K562 (cell line): ENCODE measurements around the gene FAM83F. TPM values are rescaled to one million over a fixed set of nuclear protein-coding genes. Genes with fewer than 3 reads are reported as not detected.

Experiments
- DDX20 ChIP-seq: fragments of 450-650 bp; IDR thresholded peaks from 2 replicates; pipeline ENCODE4 v1.6.1; 2016; ENCODE audit warnings: missing genetic modification characterization, low read depth, mild to moderate bottlenecking, missing compliant biosample characterization, moderate library complexity
- DIDO1 ChIP-seq: fragments of 450-650 bp; IDR thresholded peaks from 2 replicates; pipeline ENCODE4 v1.6.1; 2016; ENCODE audit warnings: low read depth, missing biosample characterization, missing genetic modification characterization
- KAT2B ChIP-seq: IDR thresholded peaks from one replicate; pipeline ENCODE4 v1.6.1; 2012; ENCODE audit warnings: low read depth, mild to moderate bottlenecking, control low read depth, inconsistent platforms, low read length, moderate library complexity
- MAFG ChIP-seq: fragments of 450-650 bp; conservative IDR thresholded peaks from 2 replicates; pipeline ENCODE4 v1.6.1; 2016; ENCODE audit warnings: missing genetic modification characterization, missing compliant biosample characterization
- NFYB ChIP-seq: IDR thresholded peaks from 2 replicates; pipeline ENCODE4 v1.6.1; 2011; ENCODE audit warnings: mild to moderate bottlenecking, moderate library complexity; ENCODE audit not compliant: insufficient read length; ENCODE audit errors: extremely low read depth
- NR2C1 ChIP-seq, 2 experiments: fragments of 450-650 bp; IDR thresholded peaks; 2 replicates each; pipeline ENCODE4 v1.6.1; 2017; ENCODE audit warnings: mild to moderate bottlenecking in 2 of 2, antibody characterized with exemption in 1 of 2, inconsistent platforms in 1 of 2, missing compliant biosample characterization in 1 of 2, missing genetic modification characterization in 1 of 2
- RBM15 ChIP-seq: fragments of 200-400 bp; formaldehyde crosslinking; IDR thresholded peaks from 2 replicates; pipeline ENCODE4 v1.6.1; 2018; ENCODE audit warnings: mild to moderate bottlenecking, low read length, moderate library complexity; ENCODE audit not compliant: insufficient read depth
- SMARCA5 ChIP-seq: fragments of 450-650 bp; IDR thresholded peaks from 2 replicates; pipeline ENCODE4 v1.6.1; 2016
- ZBTB1 ChIP-seq: sonication (generic); formaldehyde crosslinking; IDR thresholded peaks from 2 replicates; pipeline ENCODE4 v1.8.1; 2023; ENCODE audit warnings: missing genetic modification reagents, low read depth, mild to moderate bottlenecking, borderline replicate concordance
- ZNF311 ChIP-seq: fragments of 250-450 bp; sonication (Bioruptor Pico); IDR thresholded peaks from 2 replicates; pipeline ENCODE4 v1.4.0; 2020; ENCODE audit warnings: mild to moderate bottlenecking, moderate library complexity
- ZNF436 ChIP-seq: fragments of 250-450, 450-650 bp; sonication (Bioruptor Pico); formaldehyde crosslinking; IDR thresholded peaks from 2 replicates; pipeline ENCODE4 v1.7.0; 2020; ENCODE audit warnings: mild to moderate bottlenecking
- polyA plus RNA-seq, 8 experiments: library from polyadenylated mRNA; depleted of rRNA in 4 of 8; stranded (reverse) in 5 of 8; unstranded in 3 of 8; fragments of >200 nt; fragmentation: Nextera tagmentation in 2 of 8; fragmentation: Illumina TruSeq in 1 of 8; extraction: Ambion mirVana in 2 of 8; extraction: Trizol in 1 of 8; gene quantifications; 2 replicates each; pipeline versions ENCODE4 v1.2.1 to v1.2.3, GENCODE V29; 2011 to 2014; ENCODE audit warnings: inconsistent platforms in 1 of 8, missing spikeins in 1 of 8
- total RNA-seq, 7 experiments: library from RNA; depleted of rRNA in 6 of 7; stranded (reverse); fragments of >200 nt in 6 of 7; fragmentation: Illumina TruSeq in 2 of 7; extraction: Trizol in 2 of 7; gene quantifications; 2 replicates each; pipeline versions ENCODE4 v1.2.1 to v1.2.3, GENCODE V29; 2011 to 2021; ENCODE audit warnings: low replicate concordance in 1 of 7
- TF ChIP-seq, protein P1 (sequence below): sonication (generic); formaldehyde crosslinking; IDR thresholded peaks from 2 replicates; pipeline ENCODE4 v1.8.1; 2023; ENCODE audit warnings: mild to moderate bottlenecking, missing genetic modification reagents, moderate library complexity
- TF ChIP-seq, protein P2 (sequence below): fragments of 250-450 bp; sonication (Bioruptor Pico); IDR thresholded peaks from 2 replicates; pipeline ENCODE4 v1.4.0; 2020
- TF ChIP-seq, protein P3 (sequence below): fragments of 250-450 bp; sonication (Bioruptor Pico); IDR thresholded peaks from 2 replicates; pipeline ENCODE4 v1.8.0; 2021; ENCODE audit warnings: borderline replicate concordance, mild to moderate bottlenecking, moderate library complexity; ENCODE audit not compliant: poor library complexity, severe bottlenecking
- TF ChIP-seq, protein P4 (sequence below): fragments of 250-450 bp; sonication (Bioruptor Pico); IDR thresholded peaks from 2 replicates; pipeline ENCODE4 v1.5.0; 2021; ENCODE audit warnings: mild to moderate bottlenecking, borderline replicate concordance

The FAM83F gene
- total and polyA plus RNA-seq, 9 of the 15 experiments (the other 6 are each of a cell fraction or from before 2014, with no cell fraction given) = under 0.01 to 0.13 (median 0.04) TPM; not detected in 1

DNA sequence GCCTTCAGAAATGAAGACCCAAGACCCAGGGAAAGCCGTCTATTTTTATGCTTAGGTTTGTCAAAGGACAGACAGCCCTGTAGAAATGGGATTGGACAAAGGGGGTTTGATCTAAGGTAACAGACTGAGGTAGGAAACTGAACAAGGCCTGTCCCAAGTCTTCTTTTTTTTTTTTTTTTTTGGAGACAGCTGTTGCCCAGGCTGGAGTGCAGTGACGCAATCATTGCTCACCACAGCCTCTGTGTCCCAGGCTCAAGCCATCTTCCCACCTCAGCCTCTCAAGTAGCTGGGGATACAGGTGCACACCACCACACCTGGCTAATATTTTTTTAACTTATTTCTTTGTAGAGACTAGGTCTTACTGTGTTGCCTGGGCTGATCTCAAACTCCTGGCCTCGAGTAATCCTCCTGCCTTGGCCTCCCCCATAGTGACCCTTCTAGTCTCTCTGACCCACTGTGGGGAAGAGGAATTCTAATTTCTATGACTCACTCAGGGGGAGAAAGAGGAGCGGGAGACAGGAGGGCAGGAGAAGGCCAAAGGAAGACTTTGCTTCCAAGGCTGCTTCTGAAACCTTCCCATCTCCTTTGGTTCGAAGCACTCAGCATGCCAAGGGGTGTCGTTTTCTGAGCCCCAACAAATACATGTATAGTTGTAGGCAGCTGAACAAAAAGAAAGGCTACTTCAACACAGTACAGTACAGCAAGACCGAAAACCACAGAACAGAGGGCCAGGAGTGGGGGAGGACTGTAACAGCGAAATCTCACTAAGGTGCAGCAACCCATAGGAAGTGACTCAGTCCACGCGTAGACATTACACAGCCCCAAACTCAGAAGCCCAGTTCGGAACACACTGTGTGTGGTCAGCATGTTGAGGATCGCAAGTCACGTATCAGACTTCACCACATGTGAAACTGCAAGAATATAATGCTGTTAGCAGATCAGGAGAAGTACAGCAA, 33.7 kb upstream of the FAM83F start (continued):
- TF ChIP-seq RBM15 = no peak
- no peak for TF ChIP-seq ZBTB1 (CRISPR knock-in tag)
- TF ChIP-seq NR2C1 (IDR thresholded peaks at IDR 0.05) = no peak
- TF ChIP-seq NR2C1 (tag; IDR thresholded peaks at IDR 0.05) = no peak
- TF ChIP-seq, protein P1, sequence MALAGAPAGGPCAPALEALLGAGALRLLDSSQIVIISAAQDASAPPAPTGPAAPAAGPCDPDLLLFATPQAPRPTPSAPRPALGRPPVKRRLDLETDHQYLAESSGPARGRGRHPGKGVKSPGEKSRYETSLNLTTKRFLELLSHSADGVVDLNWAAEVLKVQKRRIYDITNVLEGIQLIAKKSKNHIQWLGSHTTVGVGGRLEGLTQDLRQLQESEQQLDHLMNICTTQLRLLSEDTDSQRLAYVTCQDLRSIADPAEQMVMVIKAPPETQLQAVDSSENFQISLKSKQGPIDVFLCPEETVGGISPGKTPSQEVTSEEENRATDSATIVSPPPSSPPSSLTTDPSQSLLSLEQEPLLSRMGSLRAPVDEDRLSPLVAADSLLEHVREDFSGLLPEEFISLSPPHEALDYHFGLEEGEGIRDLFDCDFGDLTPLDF = no peak
- TF ChIP-seq SMARCA5 = no peak
- no peak for TF ChIP-seq KAT2B
- TF ChIP-seq, protein P2, sequence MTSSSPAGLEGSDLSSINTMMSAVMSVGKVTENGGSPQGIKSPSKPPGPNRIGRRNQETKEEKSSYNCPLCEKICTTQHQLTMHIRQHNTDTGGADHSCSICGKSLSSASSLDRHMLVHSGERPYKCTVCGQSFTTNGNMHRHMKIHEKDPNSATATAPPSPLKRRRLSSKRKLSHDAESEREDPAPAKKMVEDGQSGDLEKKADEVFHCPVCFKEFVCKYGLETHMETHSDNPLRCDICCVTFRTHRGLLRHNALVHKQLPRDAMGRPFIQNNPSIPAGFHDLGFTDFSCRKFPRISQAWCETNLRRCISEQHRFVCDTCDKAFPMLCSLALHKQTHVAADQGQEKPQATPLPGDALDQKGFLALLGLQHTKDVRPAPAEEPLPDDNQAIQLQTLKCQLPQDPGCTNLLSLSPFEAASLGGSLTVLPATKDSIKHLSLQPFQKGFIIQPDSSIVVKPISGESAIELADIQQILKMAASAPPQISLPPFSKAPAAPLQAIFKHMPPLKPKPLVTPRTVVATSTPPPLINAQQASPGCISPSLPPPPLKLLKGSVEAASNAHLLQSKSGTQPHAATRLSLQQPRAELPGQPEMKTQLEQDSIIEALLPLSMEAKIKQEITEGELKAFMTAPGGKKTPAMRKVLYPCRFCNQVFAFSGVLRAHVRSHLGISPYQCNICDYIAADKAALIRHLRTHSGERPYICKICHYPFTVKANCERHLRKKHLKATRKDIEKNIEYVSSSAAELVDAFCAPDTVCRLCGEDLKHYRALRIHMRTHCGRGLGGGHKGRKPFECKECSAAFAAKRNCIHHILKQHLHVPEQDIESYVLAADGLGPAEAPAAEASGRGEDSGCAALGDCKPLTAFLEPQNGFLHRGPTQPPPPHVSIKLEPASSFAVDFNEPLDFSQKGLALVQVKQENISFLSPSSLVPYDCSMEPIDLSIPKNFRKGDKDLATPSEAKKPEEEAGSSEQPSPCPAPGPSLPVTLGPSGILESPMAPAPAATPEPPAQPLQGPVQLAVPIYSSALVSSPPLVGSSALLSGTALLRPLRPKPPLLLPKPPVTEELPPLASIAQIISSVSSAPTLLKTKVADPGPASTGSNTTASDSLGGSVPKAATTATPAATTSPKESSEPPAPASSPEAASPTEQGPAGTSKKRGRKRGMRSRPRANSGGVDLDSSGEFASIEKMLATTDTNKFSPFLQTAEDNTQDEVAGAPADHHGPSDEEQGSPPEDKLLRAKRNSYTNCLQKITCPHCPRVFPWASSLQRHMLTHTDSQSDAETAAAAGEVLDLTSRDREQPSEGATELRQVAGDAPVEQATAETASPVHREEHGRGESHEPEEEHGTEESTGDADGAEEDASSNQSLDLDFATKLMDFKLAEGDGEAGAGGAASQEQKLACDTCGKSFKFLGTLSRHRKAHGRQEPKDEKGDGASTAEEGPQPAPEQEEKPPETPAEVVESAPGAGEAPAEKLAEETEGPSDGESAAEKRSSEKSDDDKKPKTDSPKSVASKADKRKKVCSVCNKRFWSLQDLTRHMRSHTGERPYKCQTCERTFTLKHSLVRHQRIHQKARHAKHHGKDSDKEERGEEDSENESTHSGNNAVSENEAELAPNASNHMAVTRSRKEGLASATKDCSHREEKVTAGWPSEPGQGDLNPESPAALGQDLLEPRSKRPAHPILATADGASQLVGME = no peak
- TF ChIP-seq, protein P3, sequence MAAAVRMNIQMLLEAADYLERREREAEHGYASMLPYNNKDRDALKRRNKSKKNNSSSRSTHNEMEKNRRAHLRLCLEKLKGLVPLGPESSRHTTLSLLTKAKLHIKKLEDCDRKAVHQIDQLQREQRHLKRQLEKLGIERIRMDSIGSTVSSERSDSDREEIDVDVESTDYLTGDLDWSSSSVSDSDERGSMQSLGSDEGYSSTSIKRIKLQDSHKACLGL (CRISPR knock-in tag) = no peak
- TF ChIP-seq DDX20 (tag) = no peak
- TF ChIP-seq DIDO1 (tag) = no peak
- TF ChIP-seq NFYB = no peak
- no peak for TF ChIP-seq ZNF436 (CRISPR knock-in tag)
- peak; percentile 75 for TF ChIP-seq MAFG
- TF ChIP-seq, protein P4, sequence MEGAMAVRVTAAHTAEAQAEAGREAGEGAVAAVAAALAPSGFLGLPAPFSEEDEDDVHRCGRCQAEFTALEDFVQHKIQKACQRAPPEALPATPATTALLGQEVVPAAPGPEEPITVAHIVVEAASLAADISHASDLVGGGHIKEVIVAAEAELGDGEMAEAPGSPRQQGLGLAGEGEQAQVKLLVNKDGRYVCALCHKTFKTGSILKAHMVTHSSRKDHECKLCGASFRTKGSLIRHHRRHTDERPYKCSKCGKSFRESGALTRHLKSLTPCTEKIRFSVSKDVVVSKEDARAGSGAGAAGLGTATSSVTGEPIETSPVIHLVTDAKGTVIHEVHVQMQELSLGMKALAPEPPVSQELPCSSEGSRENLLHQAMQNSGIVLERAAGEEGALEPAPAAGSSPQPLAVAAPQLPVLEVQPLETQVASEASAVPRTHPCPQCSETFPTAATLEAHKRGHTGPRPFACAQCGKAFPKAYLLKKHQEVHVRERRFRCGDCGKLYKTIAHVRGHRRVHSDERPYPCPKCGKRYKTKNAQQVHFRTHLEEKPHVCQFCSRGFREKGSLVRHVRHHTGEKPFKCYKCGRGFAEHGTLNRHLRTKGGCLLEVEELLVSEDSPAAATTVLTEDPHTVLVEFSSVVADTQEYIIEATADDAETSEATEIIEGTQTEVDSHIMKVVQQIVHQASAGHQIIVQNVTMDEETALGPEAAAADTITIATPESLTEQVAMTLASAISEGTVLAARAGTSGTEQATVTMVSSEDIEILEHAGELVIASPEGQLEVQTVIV = no peak
- TF ChIP-seq ZNF311 (CRISPR knock-in tag) = 0 out of 2 replicates have a peak, but pooled peaks have one; percentile 16
